ENCODE data around the gene BRI3. TPM values are rescaled to one million over a fixed set of nuclear protein-coding genes. Genes with fewer than 3 reads are reported as not detected.

Gene BRI3
- polyA plus RNA-seq, 5 donors: 79.0 to 124 (median 102) TPM

DNA sequence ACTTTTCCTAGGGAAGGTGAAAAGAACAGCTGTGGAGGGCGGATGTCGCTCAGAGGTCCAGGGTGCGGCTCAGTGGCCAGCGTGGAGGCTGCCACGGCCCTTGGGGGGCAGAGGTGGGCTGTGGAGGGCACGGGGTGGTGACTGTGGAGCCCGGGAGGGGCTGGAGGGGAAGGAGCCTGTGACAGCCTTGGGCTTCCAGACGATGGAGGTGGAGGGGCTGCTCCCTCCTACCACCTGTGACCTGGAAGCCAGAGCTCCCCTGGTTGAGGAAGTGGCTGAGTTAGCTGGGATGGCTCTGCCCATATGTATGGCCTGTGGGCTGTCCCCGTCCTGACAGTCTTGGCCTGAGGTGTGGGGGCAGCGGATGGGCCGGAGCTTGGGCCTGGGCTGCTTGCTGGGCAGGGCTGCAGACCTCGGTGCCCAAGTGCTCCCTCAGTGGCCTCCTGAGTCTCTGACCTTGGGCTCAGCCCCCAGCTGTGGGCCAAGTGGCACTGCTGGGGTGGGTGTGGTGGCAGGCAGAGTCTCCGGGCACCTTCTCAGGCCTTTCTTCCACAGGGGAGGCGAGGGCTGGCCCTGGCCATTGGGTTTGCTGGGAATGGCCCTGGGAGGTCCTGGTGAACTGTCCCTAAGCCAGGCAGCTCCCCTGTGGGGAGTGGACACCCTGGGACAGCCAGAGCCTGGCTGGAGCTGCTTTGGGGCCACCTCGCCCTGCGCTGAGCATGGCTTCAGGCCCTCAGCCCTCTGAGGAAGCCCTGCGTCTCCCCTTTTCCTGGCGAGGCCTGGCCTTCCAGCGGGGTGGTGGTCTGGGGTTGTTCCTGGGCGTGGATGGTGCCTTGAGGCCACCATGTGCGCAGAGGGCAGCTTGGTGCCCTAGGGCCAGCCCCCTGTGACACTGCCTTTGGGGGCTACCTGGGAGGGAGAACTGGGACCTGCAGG, 3.9 kb downstream of the BRI3 start:
- no peak for DNase-seq

DNA sequence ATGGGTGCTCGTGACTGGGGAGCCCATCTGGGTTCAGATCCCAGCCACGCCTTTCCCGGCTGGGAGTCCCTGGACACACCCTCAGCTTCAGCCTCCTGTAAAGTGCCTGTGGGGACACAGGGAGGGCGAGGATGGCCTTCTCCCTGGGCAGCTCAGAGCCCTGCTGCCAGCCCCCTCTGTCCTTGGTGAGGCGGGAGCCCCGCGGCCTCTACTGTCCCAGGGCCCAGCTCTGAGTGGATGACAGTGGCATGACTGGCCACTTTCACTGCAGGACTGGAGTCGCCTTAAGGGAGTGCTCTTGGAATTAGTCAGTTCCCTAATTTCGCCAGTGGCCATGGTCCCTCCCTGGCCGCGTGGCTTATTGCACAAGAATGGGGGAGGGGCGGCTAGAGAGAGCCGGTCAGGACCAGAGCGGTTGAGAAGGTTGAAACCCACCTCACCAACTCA, 4.6 kb downstream of the BRI3 start:
- no peak for DNase-seq

DNA sequence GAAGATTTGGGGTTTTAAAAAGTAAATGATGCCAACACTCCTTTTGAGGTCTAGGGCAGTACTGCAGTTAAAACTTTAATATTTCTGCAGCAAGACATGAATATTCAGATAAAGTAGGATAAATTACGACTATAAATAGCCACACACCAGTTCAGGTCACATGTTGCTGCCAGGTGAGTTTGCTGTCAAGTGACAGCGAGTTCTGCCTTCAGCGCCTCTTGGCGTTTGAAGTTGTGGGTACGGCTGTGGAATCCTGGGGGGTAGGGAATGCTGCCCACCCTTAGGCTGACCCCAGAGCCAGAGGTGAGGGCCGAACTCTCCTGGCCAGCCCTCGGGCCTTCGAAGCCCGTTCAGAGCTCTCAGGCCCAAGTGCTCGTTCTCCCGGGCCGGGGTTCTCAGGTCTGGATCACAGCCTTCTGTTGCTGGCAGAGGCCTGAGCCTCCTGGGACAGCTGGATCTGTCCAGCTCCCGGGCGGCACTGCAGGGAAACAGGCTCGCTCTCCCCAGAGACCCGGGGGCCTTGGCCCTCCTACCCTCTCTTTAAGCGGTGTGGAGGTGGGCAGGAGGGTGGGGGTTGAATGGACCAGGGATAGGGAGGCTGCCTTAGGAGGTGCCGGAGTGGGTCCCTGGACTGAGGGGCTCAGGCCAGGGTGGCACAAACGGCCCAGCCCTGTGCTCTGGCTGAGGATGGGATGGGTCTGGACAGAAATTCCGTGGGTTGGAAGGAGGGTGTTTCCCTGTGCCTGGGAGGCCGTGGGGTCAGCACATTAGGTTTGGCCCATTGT, 5.4 kb downstream of the BRI3 start:
- no peak for DNase-seq

DNA sequence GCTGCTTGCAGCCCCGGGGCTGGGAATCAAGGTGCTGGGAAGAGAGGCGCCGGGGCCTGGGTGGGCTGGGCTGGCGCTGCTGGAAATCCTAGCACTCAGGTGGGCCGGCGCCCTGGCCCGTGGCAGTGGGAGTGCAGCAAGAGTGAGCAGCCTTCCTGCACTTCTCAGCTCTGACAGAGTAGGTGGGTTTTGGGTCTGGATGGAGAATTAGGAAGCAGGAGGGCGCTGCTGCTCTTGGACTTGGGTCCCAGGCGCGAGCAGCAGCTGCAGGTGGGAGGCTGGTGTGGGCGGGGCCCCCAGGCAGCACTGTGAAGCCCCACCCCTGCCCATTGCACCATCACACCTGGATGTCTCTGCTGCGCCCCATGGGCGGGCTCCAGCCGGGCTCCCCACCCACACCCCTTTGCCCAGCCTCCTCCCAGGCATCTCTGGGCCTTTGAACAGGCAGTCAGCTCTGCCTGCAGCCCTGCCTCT, 6.0 kb downstream of the BRI3 start:
- DNase-seq: no peak

DNA sequence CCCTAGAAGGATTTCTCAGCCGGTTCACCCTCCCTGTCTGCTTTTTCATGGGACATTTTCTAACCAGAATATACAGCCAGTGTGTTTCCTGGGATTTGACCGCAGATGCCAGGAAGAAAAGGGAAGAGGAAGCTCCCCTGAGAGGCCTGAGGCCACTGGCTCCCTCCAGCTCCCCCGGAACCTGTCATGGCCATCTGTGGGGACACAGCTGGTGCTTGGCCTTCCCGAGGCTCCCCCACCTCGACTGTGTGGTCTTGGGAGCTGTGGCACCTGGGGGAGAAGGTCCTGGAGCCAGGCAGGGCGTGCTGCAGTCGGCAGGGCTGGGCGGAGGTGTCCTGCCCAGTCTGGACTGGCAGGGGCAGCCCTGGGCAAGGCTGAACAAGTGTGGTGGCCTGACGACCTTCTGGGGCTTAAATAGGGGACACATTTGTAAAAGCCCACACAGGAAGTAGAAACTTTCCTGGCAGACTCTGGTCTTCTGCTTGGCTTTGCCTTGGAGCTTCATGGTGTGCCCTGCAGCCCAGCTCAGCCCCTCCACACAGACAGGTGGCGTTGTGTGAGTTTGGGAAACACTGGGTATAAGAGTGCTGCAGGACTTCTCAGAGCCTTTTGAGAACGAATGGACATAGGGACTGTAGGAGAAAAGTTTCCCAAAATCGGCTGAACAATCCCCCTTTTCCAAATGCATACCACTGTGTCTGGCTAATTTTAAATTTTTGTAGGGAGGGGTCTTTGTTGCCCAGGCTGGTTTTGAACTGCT, 6.8 kb downstream of the BRI3 start:
- DNase-seq: no peak

DNA sequence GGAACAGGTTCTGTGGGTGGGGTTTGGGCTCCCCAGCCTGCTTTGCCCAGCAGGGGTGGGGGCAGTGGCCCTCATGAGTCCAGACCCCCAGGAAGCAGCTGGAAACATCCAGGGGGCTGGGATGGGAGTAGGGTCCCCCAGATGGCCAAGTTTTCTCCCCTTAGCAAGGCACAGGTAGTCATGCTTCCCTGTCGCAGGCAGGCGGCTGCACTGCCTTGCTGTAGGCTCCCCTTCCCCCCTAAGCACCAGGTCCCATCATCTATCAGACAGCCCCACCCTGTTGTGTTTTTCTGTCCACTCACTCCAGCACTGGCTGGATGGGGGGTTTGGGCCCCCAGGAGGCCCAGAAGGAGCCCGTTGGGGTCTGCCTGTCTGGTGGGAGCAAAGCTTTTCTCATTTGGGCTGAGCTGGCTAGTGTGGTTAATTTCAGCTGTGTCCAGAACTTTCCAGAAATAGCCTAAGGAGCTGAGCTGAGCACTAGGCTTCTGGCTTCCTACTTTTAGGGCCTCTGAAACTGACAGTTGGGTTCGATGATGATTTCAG, 7.9 kb downstream of the BRI3 start:
- DNase-seq: no peak

DNA sequence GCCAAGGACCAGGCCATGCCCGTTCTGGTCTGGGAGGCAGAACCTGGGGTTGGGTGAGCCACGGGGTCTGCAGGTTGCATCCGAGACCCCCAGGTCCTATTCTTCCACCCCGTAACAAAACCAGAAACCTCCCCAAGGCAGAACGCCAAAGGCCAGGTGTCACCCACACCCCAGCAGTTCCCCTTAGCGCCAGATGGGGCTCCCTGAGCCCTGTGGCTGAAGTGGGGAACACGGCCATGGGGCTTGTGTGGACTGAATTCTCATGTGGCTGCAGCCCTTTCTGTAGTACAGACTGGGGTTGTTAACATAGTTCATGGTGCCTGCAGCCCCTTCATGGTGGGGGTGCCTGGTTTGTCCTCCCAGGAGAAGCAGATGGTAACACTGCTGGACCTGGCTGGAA, 10.2 kb downstream of the BRI3 start:
- no peak for DNase-seq

DNA sequence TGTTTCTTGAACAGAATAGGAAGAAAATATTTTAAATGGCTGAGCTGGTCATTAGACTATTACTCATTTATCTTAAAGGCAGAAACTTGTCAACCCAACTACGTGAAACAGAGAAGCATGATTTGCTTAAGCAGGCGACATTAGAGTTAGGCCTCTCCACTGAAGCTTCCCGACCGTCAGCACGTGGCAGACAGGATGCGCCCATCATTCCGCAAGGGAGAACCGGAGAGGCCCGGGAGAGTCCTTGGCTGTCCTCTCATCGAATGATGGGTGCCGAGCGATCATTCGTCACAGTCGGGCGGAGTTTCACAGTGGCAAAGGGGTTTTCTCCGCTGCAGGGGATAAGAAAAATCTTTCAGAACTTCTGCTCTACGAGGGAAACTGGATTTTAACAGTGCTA, 11.8 kb downstream of the BRI3 start:
- DNase-seq: no peak

DNA sequence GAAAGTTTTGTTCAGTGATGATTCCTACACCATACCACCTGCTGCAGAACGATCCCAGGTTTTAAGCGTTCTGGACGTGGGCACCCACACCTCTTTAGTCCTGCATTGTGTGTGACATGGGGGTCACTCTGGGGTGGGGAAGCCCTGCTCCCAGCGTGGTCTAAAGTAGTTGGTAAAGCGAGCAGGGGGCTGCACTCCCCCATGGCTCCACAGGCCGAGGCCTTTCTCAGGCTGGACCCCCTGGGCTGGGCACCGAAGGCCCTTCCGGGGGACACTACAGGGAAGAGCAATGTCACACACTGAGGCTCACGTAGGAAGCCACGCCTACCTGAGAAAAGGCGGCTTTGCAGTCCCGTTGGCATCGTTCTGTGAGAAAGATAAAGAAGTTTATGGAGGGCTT, 12.3 kb downstream of the BRI3 start:
- DNase-seq: no peak

DNA sequence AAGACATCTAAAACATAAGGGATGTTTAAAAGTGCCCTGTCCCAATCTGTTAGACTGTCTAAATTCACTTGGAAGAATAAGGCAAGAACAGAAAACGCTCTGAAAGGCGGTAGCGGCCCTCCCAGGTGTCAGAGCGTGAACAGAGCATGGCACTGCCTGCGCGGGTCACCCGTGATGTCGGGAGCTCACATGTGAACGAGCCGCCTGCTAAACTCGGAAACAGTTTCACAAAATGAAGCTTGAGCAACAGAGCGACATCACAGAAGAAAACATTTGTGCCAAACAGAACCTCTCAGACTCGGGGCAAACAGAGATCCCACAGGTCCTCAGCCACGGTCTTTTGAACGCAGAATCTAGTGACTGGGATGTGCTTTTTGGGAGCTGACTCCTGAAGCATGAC, 12.8 kb downstream of the BRI3 start:
- no peak for DNase-seq

DNA sequence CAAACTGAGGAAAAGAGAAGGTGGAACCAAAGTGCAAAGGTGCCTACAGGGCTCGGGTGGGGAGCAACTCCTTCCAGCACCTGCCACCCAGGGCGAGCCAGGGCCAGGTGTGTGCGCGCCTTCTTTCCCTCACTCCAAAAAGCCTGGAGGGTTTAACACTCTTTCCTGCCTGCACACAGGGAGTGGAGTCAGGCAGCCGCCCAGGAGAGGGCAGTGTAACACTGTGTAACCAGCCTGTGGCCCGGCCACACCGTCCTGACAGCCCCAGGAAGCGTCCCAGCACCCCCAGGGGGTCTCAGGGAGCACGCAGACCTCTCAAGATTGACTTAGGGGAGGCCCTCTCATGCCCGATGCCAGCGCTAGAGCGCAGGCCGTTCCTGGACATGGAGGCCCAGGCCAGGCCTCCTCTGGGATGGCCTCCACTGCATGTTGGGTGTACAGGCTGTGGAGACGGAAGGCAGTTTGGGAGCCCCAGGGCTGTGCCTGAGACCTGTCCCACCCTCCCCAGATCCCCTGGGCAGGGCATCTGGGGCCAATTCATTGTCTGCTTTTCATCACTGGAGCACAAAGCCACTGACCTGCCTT, 13.4 kb downstream of the BRI3 start:
- DNase-seq: no peak

DNA sequence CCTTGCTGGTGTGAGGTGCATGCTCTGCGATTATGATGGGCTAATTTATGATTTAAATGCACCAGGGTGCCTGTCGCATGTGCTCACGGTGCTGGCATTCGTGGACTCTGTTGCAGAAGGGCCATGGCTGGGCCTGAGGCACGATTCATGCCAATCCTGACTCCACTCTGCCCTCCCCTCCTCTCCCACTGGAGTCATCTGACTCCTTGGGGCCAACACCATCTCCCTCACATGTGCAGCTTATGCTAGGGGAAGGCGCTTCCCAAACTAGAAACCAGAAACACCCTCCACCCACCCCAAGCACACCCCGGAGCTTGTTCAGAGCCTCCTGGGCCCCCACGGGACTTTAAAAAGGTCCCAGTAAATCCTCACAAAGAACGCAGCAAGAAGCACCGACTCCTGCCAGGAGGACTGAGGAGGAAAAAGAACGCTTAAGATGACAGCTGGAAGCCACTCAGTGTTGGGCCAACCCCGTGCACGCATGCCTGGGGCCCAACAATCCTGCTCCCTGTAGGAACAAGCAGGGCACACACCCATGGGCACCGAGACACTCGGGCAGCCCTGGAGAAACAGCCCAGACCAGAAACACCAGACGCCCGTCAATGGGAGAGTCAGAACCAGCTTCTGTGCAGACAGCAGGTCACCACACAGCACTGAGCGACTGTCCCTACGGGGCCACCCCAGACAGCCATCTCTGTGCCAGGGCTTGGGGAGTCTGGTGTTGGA, 14.1 kb downstream of the BRI3 start:
- no peak for DNase-seq

DNA sequence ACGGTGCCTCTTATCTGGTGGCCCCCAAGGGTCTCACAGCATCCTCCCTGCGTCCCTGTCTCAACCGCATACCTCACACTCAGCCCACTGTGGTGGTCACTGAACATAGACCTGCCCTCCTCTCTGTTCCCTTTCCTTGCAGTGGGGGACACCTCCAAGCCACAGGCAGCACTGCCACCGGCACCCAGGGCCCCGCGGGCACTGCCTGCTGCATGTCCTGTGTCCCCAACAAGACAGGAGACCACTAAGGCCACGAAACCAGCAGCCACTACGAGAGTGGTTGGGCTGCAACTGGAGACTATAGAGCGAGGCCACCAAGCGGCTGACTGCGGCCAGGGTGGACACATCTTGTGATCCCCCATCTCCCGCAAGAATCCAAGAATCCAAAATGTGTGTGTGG, 15.3 kb downstream of the BRI3 start:
- DNase-seq: no peak

DNA sequence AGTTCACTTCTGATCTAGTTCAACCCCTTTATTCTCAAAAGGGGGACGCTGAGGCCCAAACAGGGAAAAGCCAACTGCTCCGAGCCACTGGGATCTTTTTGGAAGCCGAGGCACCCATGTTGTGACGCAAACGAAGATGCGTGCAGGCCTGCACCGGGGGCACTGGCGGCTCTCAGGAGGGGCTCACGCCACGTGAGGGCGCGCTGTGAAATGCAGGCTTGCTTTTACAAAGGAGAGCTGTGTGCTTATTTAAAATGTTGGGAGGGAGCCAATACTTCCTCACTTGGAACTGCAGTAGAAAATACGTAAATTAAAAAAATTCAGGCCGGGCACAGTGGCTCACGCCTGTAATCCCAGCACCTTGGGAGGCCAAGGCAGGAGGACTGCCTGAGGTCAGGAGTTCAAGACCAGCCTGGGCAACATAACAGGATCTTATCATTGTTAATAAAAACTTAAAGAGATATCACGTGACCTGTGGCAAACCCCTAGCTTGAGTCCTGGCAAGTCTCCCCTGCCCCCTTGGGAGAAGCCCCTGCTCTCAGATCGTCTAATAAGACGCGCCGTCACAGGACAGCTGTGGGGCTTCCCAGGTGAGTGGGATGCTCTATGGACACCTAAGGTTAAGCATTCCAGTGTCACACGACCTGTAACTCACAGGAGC, 16.3 kb downstream of the BRI3 start:
- DNase-seq: no peak

DNA sequence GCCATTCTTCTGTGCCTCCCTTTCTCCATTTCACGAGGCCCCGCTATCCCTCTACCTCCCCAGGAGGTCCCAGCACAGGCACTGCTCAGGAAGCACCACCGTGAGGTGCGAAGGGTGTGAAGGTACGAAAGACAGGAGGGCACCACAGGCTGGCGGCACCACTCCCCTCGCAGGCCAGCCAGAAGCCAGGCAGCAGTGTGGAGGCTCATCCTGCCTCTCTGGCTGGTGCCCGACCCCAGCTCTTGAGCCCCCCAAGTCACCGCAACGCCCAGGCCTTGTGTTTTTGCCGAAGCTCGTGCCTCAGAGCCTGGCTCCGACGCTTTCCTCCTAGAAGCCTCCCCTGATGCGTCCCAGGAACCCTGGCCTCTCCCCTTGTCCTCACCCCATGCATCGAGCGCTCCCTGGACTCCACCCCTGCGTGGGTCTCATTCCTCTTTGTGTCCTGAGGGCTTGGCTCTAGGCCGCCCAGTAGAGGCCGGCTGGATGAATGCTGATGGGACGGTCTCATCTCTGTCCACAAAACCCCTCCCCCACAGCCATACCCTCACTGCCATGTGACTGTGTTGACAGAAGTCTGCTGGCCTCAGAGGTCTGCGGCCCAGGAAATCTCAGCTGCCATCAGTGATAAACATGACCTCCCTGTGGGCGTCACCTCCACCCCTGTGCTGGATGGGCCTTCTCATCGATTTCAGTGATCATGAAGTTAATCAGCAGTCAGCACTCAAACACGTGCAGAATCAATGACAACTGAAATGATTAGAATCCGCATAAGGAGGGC, 19.3 kb downstream of the BRI3 start:
- no peak for DNase-seq

DNA sequence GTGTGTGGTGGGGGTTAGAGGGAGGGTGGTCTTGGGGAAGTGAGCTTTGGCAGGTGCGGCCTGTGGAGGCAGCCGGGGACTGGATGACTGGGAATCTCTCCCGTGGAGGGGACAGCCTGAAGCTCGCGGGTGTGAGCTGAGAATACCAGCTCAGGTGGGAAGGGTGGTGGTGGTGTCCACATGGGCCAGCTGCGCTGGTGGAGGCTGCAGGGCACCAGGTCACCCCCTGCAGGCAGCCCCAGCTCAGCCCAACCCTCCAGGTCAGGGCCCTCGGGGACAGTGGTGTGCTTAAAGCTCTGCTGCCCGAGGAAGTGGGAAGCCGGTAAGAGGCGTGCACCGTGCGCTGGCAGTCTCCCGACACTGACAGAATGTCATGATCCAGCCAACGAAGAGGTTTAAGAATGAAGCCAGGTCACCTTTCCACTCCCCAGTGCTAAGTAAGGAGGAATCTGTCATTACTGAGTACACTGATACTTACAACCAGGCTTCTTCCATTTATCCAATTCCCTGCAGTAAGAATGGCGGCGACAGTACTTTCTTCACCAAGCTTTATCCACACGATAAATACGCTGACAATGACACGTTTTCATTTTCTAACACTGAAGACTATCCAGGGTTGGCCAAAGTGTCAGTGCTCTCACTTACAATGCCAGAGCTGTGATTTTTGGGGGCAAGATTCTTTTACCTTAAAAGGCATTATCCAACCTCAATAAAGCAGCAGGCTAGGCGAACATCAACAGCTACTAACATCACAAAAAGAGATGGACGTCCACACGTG, 20.4 kb downstream of the BRI3 start:
- no peak for DNase-seq

DNA sequence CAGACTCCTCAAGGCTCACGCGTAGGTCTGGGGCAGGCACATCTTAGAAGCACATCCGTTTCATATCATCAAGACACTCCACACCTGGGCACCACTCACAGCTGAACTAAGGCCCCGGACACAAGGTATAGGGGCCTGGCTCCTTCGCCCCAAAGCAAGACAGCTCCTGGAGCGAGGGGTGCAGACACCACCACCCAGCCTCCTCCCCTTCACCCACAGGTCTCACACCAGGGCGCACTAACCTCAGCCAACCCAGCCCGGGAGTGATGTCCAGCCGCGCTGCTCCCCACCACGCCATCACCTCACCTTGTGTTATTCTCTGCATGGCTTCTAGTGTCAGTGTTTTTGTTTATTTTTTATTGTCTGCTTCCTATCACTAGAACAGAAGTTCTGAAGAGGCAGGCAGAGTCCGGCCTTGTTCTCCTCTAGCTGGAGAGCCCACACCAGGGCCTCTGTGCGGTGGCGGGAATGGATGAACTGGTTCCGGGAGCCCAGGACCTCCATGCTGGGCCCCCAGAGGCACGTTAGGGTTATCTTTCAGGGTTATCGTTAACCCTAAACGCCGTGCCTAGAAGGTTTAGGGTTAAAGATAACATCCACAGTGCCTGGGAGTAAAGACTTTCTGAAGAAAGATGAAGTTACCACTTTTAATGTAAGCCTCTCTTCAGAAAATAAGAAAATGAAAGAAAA, 21.8 kb downstream of the BRI3 start:
- DNase-seq: no peak

DNA sequence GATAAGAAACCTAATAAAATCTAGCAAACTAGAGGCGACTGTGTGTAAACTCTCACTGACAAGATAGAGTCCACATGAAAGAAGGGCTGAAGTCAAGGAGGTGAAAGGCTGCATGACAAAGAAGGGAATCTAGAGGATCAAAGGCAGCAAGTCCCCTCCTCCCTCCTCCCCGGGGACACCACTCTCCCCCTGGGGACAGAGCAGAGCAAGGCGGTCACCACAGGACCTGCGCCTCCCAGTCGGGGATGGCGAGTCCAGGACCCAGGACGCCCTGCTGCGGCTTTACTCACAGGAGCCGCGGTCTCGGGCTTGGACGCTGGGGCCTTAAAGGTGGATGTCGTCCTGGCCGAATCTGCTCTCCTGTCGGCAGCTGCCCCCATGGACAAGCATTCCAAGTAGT, 22.4 kb downstream of the BRI3 start:
- DNase-seq: no peak
